ENCODE data around the gene MPZ. TPM values are rescaled to one million over a fixed set of nuclear protein-coding genes. Genes with fewer than 3 reads are reported as not detected.
"Not testable (repeated sequence)": the region's sequence is repeated elsewhere in the genome, so short reads cannot be mapped to it uniquely, and the experiment has no call there.

Gene MPZ
- total RNA-seq, 2 donors from 2014 or later: 4.4 to 6.6 TPM

DNA sequence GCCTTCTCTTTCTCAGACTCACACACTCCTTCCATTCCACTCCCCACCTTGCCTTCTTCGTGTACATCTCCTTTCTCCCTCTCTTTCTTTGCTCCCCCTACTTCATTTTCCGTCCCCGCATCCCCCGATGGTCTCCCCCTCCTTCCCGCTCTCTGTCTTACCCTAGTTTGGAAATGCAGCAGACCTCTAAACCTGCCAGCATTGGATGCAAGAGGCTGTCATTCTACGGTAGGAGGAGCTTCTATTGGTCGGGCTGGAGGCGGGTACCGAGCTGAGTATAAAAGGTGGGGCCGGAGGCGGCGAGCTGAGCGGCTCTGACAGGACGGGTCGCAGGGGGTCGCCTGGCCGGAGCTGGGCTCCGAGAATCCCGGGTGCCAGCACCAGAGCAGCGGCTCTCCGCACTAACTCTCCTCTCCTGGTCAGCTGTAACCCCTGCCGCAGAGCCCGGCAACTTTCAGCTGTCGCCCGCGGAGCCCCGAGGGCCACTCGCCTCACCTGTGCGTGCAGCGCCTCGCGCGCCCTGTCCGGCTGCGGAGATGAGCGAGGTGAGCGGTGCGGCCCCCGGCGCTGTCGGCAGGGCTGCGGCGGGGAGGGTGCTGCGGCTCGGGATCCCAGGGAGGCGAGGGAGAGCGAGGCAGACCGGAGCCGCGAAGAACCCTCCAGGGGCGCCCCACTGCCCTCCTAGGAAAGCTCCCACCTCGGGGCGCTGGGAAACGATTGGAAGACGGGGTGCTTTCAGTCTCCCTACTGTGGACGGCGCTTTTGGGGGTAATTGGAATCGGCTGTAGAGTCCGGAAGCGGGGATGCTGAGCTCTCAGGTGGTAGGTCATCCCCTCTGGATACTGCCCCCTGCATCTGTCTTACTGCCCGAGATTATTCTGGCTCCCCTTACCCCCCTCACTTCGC, 51.1 kb downstream of the MPZ start, which contains the start of gene PCP4L1:
PCP4L1 (plus strand) TSS at position 307 of the 906 bp plus-strand sequence; CDS start at position 537, 230 bp downstream.
- DNase-seq (ENCODE audit: low spot score) (peak; percentile 64), ATAC-seq (peak; percentile 85 to 92)
- Mint-ChIP-seq H3K4me3 (peak within 1 kb of the TSS; percentile 76), H3K36me3 (peaks cover 14% of the 10 kb centered on the region), H3K4me1 (ENCODE audit: low read depth in 2 of 2) (peaks cover 12 to 13% of the 10 kb centered on the region in 2 donors), H3K27me3 (peaks cover 41 to 63% of the 10 kb centered on the region in 2 donors), H3K27ac (no peak within 1 kb of the TSS), H3K9me3 (no peaks in the 10 kb centered on the region)

DNA sequence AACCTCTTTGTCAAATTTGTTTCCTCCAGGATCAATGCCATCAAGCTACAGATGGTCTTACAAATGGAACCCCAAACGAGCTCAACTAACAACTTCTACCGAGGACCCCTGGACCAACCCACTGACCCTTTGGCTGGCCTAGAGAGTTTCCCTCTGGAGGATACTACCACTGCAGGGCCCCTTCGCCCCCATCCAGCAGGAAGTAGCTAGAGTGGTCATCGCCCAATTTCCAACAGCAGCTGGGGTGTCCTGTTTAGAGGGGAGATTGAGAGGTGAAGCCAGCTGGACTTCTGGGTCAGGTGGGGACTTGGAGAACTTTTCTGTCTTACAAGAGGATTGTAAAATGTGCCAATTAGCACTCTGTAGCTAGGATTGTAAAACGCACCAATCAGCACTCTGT, 52.7 kb downstream of the MPZ start:
- peaks cover 14% of the 10 kb centered on the region for H3K36me3 Mint-ChIP-seq
- ATAC-seq; H3K4me3 Mint-ChIP-seq; DNase-seq (ENCODE audit: low spot score); H3K27ac Mint-ChIP-seq; H3K9me3 Mint-ChIP-seq: not testable (repeated sequence)
- peaks cover 12 to 13% of the 10 kb centered on the region in 2 donors for H3K4me1 Mint-ChIP-seq (ENCODE audit: low read depth in 2 of 2)
- peaks cover 39 to 56% of the 10 kb centered on the region in 2 donors for H3K27me3 Mint-ChIP-seq

DNA sequence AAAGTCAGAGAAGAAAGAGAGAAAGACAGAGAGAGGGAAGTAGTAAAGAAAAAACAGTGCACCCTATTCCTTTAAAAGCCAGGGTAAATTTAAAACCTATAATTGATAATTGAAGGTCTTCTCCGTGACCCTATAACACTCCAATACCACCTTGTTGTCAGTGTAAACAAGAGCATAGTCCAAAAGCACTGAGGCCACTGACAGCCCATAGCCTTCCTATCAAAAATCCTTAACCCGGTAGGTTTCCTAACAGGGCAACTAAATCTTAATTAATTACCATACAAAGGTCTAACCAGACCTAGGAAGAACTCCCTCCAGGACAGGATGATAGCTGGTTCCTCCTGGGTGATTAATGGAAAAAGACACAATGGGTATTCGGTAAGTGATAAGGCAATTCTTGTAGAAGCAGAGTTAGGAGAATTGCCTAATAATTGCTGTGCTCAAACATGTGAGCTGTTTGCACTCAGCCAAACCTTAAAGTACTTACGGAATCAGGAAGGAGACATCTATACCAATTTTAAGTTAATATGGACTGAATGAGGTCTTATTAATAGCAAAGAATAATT, 53.7 kb downstream of the MPZ start:
- ATAC-seq; H3K9me3 Mint-ChIP-seq; H3K4me3 Mint-ChIP-seq; H3K27ac Mint-ChIP-seq; DNase-seq (ENCODE audit: low spot score): not testable (repeated sequence)
- Mint-ChIP-seq H3K36me3 (peaks cover 14% of the 10 kb centered on the region), H3K4me1 (ENCODE audit: low read depth in 2 of 2) (peaks cover 12 to 13% of the 10 kb centered on the region in 2 donors), H3K27me3 (peaks cover 30 to 45% of the 10 kb centered on the region in 2 donors)

DNA sequence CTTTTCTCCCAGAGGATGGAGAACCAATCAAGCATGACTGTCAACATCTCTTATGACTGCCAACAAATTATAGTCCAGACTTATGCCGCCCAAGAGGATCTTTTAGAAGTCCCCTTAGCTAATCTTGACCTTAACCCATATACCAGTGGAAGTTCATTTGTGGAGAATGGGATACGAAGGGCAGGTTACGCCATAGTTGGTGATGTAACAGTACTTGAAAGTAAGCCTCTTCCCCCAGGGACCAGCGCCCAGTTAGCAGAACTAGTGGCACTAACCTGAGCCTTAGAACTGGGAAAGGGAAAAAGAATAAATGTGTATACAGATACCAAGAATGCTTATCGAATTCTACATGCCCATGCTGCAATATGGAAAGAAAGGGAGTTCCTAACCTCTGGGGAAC, 54.5 kb downstream of the MPZ start:
- peaks cover 14% of the 10 kb centered on the region for H3K36me3 Mint-ChIP-seq
- not testable (repeated sequence) for H3K27ac Mint-ChIP-seq; H3K4me3 Mint-ChIP-seq; DNase-seq (ENCODE audit: low spot score); H3K9me3 Mint-ChIP-seq; ATAC-seq
- peaks cover 12 to 13% of the 10 kb centered on the region in 2 donors for H3K4me1 Mint-ChIP-seq (ENCODE audit: low read depth in 2 of 2)
- peaks cover 26 to 38% of the 10 kb centered on the region in 2 donors for H3K27me3 Mint-ChIP-seq

Other genes with a start within 250 kb of the MPZ start
- 100 to 1,000 TPM; 217 to 250 TPM for gene ARHGAP30, start 240.1 kb downstream of the MPZ start, total RNA-seq
- gene NECTIN4, start 220.4 kb downstream of the MPZ start, total RNA-seq: not detected
- gene KLHDC9, start 211.6 kb downstream of the MPZ start, total RNA-seq: under 1 TPM in 1 of 2 donors, not detected in 1; 0.64 TPM
- 100 to 1,000 TPM in 1 of 2 donors, 10 to 100 TPM in 1; 92.6 to 122 TPM for gene PFDN2, start 191.9 kb downstream of the MPZ start, total RNA-seq
- gene NIT1, start 191.9 kb downstream of the MPZ start, total RNA-seq: 10 to 100 TPM; 29.3 to 37.2 TPM
- 10 to 100 TPM; 34.9 to 42.5 TPM for gene DEDD, start 177.3 kb downstream of the MPZ start, total RNA-seq
- gene UFC1, start 156.0 kb downstream of the MPZ start, total RNA-seq: 100 to 1,000 TPM; 100 to 114 TPM
- 10 to 100 TPM; 21.2 to 29.0 TPM for gene USP21, start 150.5 kb downstream of the MPZ start, total RNA-seq
- 10 to 100 TPM; 25.7 to 30.3 TPM for gene PPOX, start 143.5 kb downstream of the MPZ start, total RNA-seq
- gene B4GALT3, start 132.5 kb downstream of the MPZ start, total RNA-seq: 10 to 100 TPM; 61.7 to 75.0 TPM
- under 1 TPM; 0.43 to 0.89 TPM for gene ADAMTS4, start 110.9 kb downstream of the MPZ start, total RNA-seq
- 10 to 100 TPM; 86.2 to 87.8 TPM for gene NDUFS2, start 107.6 kb downstream of the MPZ start, total RNA-seq
- 100 to 1,000 TPM; 111 to 583 TPM for gene FCER1G, start 94.7 kb downstream of the MPZ start, total RNA-seq
- gene APOA2, start 86.3 kb downstream of the MPZ start, total RNA-seq: not detected
- 10 to 100 TPM; 25.9 to 27.8 TPM for gene TOMM40L, start 83.9 kb downstream of the MPZ start, total RNA-seq
- gene NR1I3, start 71.8 kb downstream of the MPZ start, total RNA-seq: not detected
- gene PCP4L1, start 51.2 kb downstream of the MPZ start, total RNA-seq: under 1 TPM in 1 of 2 donors, not detected in 1; 0.31 TPM
- 100 to 1,000 TPM; 127 to 183 TPM for gene SDHC, start 4.4 kb upstream of the MPZ start, total RNA-seq
- gene CFAP126, start 57.9 kb upstream of the MPZ start, total RNA-seq: not detected
- 1 to 10 TPM in 1 of 2 donors, under 1 TPM in 1; 0.86 to 1.5 TPM for gene FCGR2A, start 195.5 kb upstream of the MPZ start, total RNA-seq
- gene HSPA6, start 214.6 kb upstream of the MPZ start, total RNA-seq: 1 to 10 TPM; 3.3 to 5.9 TPM
- 100 to 1,000 TPM in 1 of 2 donors, 10 to 100 TPM in 1; 34.5 to 150 TPM for gene FCGR3A, start 239.8 kb upstream of the MPZ start, total RNA-seq